ENCODE results near the gene PDCD11.

PDCD11 gene

DNA sequence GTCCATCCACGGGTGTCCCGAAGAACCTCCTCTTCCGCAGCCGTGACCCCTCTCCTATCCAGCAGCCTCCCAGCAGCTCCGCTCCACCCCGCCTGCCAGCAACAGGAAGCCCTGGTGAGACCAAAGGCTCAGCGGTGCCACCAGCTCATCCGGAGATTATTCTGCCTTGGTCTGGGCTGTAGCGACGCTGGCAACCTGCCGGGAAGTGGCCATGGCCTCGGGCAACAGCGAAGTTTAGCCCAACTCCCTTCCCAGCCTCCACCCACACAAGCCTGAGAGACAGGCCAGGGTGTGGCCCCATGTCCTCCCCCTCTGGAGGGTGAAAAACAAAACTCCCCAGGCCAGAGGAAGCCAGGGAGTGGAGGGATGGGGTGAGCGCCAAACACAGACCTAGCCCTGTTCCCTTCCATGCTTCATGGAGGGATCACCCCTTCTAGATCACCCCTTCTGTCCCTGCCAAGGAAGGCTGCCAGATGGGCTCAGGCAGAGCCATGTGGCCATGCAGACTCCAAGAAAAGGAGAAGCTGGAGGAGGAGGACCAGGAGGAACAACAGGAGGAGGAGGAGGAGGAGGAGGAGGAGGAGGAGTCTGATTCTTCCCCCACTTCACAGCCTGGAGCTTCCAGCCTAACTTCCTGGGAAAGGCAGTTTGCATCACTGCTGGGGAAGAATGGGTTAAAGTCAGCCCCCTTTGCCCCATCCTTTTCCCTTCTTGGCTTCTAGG, 54.8 kb downstream of the PDCD11 start:
- DNase-seq (ENCODE audit: low spot score): peak; percentile 7

DNA sequence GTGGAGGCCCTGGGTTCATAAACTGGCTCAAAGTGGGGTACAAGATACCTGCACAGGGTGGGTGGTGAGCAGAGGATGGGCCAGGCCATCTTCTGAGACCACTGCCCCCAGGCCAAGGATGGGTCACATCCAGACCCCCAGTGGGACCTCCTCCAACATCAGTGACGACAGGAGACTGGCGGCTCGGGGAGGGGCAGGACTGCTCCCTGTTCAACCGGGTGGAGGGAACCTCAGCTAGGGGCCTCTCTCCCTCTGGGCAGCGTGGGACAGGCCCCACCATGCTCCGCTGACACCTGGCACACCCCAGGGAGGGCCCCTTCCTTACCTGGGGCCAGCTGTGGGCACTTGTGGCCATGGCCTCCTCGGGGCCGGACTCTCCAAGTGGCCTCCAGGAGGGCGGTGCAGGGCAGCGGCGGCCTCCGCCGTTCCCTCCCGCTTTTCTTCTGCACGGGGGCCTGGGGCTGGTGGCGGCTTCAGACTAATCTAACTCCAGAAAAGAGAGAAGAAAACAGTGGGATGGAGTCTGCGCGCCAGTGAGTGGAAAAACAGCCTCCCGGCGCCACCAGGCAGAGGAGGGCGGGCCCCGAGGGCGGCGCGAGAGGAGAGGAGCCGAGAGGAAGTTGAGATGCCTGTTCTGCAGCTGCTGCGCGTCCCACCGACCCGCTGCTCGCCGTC, 55.5 kb downstream of the PDCD11 start, which contains the start of gene CALHM2:
Gene CALHM2, minus strand, starts transcription at position 540 of the 675 bp plus-strand sequence. CDS start 2,429 bp downstream, outside the sequence.
- DNase-seq (ENCODE audit: low spot score): peak; percentile 5

DNA sequence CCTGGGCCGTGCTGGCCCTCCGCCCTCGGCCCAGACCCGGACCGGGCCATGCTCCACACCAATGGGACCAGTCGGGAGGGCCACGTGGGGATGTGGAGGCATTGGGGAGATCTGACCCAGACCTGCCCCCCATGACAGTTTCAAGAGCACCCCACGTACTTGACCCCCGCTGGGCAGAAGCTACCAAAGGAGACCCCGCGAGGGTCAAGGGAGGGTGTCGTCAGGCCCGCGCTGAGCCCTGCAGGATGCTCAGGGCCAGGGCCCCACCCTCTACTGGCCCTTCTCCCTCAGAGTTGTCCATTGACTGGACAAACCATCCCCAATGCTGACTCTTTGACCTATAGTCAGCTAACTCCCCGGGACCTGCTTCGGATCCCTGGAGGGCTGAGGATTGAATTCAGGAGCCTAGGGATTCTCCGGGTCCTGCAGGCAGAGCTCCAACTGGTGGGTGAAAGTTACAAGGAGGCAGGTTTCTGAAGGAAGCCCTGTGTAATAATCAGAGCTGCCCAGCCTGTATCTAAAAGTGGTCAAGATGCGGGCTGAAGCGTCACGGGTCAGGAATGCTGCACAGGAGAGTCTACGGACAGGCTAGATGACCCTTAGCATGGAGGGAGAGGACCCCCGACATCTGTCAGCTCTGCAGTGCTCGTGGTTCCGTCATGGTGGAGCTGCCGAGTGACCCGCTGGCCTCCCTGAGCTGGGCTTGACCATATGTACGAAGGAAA, 56.2 kb downstream of the PDCD11 start:
- DNase-seq (ENCODE audit: low spot score): no peak

DNA sequence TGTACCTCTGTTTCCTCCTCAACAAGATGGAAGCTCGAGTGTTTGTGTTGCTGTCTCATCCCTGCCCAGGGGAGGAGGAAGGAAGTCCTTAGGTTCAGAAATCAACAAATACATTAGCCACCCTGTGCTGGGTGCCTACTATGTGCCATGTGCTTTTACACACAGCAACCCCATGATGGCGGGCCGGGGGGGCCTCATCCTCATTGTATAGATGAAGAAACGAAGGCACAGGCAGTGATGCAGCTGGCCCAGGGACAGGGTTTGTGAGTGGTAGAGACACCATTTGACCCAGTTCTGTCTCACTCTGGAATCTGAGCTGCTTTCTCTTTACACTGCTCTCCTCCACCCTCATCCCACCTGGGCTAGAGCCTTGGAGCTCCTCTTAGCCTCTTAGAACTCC, 57.6 kb downstream of the PDCD11 start:
- DNase-seq (ENCODE audit: low spot score): no peak

DNA sequence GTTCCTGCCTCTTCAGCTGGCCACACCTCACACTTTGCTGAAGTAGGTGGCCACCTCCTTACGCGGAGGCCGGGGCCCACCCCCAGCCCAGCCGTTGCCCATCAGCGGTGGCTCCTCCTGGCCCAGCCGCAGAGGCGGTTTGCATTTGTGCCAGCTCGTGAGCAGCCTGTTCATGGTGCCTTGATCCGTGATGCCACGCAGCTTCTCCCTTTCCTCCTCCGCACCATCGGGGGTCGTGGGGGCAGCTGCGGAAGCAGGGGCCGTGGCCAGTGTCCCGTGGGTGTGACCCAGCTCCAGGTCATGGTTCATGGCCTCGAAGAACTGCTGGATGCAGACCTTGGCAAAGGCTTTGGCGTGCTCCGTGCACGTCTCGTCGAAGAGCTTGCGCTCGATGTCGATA, 58.8 kb downstream of the PDCD11 start:
- DNase-seq (ENCODE audit: low spot score): no peak

DNA sequence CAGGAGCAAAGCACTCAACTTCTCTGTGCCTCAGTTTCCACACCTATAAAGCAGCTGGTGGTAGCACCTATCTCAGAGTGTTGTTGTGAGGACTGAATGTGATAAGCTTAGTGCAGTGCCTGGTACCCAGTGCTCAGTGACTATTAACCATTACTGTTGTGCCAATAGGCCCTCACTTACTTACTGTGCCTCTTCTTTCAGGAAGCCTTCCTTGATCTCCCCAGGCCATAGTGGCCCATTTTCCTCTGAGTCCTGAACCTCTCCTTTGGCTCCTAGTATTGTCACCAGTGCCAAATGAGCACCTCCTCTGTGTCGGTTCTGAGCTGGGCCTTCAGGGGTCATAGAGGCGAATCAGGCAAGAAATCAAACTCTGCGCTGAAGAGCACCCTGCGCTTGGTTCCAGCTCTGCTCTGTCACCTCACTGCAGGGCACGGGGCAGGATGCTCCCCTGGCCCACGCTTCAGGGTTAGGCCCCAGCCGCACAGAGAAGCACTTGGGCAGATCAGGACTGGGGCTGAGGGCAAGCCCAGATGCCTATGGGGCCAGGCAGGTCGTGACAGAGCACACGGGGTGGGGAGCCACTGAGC, 59.7 kb downstream of the PDCD11 start:
- DNase-seq (ENCODE audit: low spot score): no peak

DNA sequence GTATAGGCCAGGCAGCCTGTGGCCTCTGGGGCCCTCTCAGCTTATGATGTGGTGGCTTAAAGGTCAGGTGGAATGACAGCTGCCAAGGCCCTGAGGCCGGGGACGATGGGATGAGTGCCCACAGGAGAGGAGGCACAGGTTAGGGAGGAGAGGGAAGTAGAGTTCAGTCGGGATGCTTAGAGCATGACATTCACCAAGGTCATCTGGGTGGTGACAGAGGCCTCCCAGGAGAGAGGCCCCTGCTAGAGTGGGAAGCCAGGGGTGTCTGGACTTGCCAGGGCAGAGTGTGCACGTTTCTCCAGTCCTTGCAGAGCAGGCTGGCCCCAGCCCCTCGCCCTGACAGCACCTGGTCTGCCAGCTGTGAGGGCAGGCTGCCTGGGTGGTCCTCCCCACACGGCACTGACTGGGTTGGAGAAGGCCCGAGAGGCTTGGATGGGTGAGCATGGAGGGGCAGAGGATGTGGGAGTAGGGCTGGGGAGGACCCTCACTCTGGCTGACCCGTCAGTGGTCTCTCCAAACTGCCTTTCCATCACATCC, 60.8 kb downstream of the PDCD11 start:
- DNase-seq (ENCODE audit: low spot score): no peak

DNA sequence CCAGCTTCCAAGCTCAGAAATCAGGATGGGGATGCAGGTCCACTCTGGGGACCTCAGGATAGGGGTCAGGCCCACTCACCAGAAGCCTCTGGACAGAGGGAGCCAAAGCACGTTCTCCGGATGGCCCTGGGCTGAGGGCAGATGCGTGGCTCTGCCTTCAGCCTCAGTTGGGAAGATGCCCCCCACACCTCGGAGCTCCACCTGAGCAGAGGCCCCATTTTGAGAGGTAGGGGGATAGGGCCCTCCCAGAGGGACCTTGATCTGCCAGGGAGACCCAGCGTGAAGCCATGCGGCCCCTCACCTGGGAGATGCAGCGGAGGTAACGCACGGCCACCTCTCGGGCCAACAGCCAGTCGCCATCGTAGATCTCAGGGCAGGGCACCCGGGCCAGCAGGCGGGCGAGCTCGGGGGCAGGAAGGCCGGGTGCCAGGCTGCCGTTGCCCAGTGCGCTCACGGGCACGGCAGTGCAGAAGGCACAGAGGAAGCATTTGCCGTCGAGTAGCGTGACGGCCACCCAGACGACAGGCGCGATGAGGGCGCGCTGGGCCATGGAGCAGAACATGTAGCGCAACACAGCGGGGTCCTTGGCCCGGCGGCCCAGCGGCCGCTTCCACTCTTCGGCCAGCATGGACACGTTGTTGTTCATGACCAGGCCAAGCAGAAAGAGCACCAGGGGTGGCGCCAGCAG, 61.6 kb downstream of the PDCD11 start:
- DNase-seq (ENCODE audit: low spot score): no peak

DNA sequence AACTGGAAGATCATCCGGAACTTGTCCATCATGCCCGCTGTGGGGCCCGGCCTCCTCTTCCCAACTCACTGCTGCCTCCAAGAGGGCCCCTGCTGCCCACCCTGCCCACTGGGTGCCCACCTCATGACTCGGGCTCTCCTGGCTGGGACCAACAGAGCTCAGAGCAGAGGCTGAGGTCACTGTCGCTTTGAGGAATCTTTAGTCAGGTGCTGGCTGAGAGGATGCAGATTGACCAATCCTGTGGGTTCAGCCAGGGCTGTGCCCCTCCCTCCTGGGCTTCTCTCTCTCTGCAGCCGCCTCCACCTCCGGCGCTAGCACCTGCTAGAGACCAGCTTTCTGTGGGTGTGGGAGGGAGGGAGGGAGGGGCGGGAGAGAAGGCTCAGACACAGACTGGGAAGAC, 62.3 kb downstream of the PDCD11 start, which contains the start of gene CALHM1:
Gene CALHM1, minus strand, starts transcription at position 181 of the 400 bp plus-strand sequence. Its CDS starts 149 bp downstream, at position 32.
- no peak for DNase-seq (ENCODE audit: low spot score)

DNA sequence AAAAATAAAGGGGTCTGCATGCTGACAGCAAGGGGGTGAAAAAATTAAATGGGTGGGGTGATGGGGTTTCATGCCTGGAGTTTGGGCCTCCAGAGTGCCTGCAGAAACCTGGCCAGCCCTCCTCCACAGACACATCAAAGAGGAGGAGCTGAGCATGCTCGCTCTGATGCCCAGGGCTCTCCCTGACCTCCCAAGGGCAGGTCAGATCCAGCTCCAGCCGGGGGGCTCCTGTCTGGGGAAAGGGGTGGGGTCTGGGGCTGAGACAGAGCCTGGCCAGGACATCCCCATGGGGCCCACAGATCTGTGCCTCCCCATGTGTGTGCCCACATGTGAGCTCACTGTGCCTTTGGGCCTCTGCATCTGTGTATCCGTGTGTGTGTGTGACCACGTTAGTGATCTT, 63.2 kb downstream of the PDCD11 start:
- no peak for DNase-seq (ENCODE audit: low spot score)

DNA sequence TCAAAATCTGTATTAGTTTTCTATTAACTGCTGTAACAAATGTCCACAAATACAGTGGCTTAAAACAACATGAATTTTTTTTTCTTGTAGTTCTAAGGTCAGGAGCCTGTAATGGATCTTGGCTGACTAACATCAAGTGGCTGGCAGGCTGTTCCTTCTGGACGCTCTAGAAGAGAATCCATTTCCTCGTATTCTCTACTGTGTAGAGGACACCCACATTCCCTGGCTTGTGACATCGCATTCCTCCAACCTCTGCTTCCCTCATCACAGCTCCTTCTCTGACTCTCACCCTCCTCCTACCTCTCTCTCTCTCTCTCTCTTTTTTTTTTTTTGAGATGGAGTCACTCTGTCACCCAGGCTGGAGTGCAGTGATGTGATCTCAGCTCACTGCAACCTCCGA, 67.1 kb downstream of the PDCD11 start:
- DNase-seq (ENCODE audit: low spot score): no peak

DNA sequence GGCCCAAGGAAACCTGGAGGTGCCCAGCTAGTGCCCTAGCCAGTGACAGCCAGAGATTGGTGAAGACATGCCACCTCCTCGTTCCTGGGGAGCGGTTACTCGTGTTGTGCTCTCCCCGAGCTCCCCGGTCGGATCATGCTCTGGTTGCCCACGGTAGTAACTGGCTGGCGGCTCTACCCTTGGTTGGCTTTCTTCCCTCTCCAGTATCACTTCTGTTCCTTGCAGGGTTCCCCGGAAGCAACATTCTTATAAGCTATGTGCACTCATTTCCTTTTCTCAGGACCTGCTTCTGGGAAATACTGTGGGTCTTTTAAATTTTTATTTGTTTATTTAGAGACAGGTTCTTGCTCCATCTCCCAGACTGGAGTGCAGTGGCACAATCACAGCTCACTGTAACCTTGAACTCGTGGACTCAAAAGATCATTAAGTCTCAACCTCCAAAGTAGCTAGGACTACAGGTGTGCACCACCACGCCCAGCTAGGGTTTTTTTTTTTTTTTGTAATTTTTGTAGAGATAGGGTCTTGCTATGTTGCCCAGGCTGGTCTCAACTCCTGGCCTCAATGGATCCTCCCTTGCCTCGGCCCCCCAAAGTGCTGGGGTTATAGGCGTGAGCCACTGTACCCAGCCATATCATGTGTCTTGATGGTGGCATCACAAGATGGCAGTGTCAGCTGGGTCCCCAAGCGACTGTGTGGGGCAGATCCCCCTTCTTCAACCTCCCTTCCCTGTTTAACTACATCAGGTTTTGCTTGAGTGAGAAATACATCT, 69.2 kb downstream of the PDCD11 start:
- no peak for DNase-seq (ENCODE audit: low spot score)

DNA sequence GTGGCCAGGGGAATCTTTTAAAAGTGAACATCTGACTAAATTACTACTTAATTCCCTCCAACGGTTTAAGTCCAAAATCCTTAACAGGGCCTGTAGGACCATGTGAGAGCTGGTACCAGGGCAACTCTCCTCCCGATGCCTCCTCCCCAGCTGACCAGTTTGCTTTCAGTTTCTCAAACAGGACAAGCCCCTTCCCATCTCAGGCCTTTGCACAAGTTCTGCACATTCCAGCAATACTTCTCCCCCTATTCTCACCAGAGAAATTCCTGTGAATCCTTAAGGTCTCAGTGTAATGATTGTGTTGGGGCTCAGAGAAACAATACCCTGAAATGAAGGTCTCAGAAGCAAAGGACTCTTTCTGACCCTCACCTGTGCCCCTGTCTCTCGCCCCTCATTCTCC, 70.3 kb downstream of the PDCD11 start:
- no peak for DNase-seq (ENCODE audit: low spot score)

DNA sequence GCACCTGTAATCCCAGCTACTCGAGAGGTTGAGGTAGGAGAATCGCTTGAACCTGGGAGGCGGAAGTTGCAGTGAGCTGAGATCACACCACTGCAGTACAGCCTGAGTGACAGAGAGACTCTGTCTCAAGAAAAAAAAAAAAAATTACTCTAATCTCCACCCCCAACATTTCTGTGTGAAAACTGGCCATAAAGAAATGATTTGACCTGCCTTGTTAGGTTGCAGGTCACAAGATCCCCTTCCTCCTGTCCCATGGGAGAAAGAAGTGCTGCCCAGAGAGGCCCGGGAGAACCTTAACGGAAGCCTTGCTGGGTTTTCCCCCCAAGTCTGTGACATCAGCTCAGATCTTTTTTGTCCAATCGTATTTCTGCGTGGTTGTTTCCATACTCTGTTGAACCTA, 71.0 kb downstream of the PDCD11 start:
- DNase-seq (ENCODE audit: low spot score): no peak

DNA sequence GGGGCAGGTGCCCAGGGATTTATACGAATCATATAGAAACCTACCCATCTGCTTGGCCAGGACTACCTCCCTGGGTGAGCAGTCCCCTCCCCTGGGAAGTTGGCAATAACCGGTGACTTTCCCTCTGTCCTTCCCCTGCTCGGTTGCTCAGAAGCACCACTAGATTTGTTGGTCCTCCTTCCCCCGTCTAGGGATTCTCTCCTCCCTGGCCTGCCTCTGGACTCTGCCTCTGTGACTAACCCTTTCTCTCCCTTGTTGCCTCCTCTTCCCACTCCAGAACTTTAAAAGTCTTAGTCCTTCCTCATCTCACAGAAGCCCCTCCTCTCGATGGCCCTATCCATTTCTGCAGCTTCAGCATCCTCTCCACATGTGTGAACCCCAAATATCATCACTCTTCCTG, 72.8 kb downstream of the PDCD11 start:
- no peak for DNase-seq (ENCODE audit: low spot score)

DNA sequence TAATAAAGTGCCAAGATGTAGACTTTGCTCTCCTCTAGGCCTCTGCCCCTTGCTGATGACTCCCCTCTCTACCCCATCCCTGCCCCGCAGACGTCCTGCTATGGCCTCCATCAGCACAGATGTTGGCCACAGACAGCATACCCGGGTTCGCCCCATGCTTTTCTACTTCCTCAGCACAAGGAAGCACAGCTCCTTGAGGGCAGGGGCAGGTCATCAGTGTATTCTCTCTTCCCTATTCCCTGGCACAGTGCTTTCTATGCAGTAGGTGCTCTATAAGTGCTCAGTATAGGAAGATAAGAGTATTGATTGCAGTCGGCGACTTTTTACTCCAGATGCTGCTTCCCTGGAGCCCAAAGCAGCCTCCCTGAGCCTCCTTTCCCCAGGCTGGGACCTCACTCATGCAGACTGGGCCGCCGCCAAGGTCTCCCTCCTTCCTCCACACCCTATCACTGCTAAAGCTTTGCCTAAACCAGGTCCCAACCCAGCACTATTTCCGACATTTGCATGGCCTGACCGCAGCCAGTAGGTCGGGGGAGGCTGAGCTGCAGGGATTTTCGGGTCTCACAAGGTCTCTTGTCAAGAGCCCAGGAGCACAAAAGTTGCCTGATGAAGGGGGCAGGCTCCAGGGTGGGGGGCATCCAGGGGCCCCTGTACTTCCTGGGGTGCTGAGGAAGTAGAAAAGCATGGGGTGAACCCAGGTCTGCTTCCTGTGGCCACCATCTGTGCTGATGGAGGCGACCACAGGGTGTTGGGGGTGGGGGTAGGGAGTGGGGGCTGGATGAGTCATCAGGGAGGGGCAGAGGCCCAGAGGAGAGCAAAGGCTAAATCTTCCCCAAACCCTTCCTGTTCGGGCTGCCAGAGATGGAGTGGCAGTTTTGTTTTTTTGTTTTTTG, 74.6 kb downstream of the PDCD11 start:
- no peak for DNase-seq (ENCODE audit: low spot score)

DNA sequence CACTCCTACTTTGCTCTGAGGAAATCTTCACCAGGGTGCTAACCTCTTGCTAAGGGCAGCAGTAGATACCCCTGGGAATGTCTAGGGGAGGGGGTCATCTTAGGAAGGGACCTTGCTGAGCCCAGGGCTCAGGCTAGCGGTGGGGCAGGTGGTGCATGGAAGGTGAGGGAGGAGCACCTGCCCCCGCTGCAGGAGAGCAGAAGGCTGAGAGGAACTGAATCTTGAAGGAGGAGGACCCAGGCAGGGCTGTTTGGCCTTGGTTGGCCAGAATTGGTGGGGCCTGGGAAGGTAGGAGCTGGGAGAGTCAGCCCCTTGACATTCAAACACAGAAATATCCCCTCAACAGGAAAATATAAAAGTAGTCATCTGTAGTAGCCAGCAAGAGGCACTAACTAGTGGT, 75.6 kb downstream of the PDCD11 start:
- DNase-seq (ENCODE audit: low spot score): no peak

DNA sequence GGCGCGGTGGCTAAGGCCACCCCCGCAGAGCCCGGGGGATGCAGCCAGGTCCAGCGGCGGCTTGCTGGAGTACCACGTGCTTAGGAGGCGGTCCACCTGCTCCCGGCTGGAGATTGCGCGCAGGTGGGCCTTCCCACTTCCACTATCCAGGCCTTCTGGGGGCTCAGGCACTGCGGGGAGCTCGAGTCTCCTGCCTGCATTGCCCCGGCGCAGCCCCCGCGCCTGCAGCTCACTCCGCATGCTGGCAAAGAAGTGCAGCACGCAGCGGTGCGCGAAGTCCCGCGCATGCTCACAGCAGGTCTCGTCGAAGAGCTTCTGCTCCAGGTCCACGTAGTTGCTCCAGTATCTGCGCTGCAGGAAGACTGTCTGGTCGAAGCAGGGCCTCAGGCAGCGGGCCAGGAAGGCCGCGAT, 76.8 kb downstream of the PDCD11 start:
- DNase-seq (ENCODE audit: low spot score): no peak

DNA sequence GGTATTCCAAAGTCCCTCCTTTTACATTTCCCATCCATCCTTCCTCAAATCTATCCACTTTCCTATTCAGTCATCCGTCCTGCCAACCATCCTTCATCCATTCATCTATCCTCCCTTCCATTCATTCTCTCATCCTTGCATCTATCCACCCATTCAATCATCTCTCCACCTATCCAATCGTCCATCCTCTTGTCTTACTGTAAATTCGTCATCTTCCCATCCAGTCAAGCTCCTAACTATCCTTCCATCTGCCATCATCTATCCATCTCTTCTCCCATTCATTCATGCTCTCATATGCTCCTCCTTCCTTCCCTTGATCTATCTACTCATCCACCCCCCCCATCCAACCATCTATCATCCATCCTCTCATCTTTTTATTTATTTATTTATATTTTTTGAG, 77.7 kb downstream of the PDCD11 start:
- no peak for DNase-seq (ENCODE audit: low spot score)

DNA sequence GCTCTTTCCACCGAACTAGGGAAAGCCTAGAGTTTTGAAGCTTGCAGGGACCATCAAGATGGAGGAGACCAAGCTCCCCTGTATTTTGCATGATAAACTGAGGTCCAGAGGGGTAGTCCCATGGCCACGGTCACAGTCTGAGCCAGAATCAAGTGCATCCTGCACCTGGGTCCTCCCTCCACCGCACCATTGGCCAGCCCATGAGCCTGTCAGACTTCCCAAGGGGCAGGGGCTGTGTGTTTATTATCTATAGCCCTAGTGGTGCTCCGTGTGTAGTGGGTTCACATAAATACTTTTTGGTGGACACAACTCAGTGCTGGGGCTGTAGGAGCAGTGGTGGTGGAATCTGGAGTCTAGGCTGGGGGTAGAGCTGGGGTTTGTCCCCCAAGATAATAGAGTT, 79.0 kb downstream of the PDCD11 start:
- no peak for DNase-seq (ENCODE audit: low spot score)

Measured in globus pallidus (tissue), 1 donor.